HepG2 (cell line): Measurements from ENCODE around the gene RB1. TPM values are rescaled to one million over a fixed set of nuclear protein-coding genes. Genes with fewer than 3 reads are reported as not detected.

ENCODE experiments used
- ATAC-seq: fragments of 200-7000 bp; cut with Tn5 transposase; 3 replicates; pipeline ENCODE4 v1.9.1; 2020; ENCODE audit warnings: mild to moderate bottlenecking, moderate library complexity
- BruUV-seq: library from RNA; stranded (reverse); fragments of 400-500 nt; replicated peaks from 2 replicates; lab custom pipeline; 2021; lab: Mats Ljungman, UMichigan
- CTCF ChIA-PET: fragments of 300-600 bp; formaldehyde crosslinking; extraction: SDS; loops from one replicate; lab custom pipeline; 2021; ENCODE audit warnings: low total read pairs, inconsistent platforms, low intra/inter-chr PET ratio; lab: Yijun Ruan, JAX
- POLR2A ChIA-PET: fragments of 350-600 bp; sonication (Branson Sonifier 250); formaldehyde crosslinking; loops from one replicate; lab custom pipeline; 2020; ENCODE audit warnings: antibody characterized with exemption, inconsistent platforms; lab: Yijun Ruan, JAX
- DNase-seq: peaks from one replicate; pipeline ENCODE4 v3.0.0-alpha.2; 2015; ENCODE audit warnings: low spot score
- FAIRE-seq: peaks from 3 replicates; lab custom pipeline; 2011; peaks lifted over from hg19 to GRCh38; lab: Jason Lieb, UNC
- H2AFZ ChIP-seq: one replicate; pipeline ENCODE4 v1.6.1; 2011; ENCODE audit warnings: low read length, inconsistent platforms
- H3K27ac ChIP-seq: fragments of 300-600 bp; 3 replicates; pipeline ENCODE4 v1.8.0; 2011; ENCODE audit warnings: mixed run types, mild to moderate bottlenecking, mixed read lengths, low read length, inconsistent platforms; ENCODE audit not compliant: insufficient read depth; ENCODE audit errors: extremely low read length
- H3K27me3 ChIP-seq, 2 experiments: fragments of 200-600 bp in 1 of 2; 2 replicates in 1 of 2; 3 replicates in 1 of 2; pipeline versions ENCODE4 v1.6.0 to v1.8.0; 2011; ENCODE audit warnings: low read length in 2 of 2, mild to moderate bottlenecking in 2 of 2, moderate library complexity in 2 of 2, inconsistent platforms in 1 of 2; ENCODE audit not compliant: insufficient read depth in 2 of 2, control insufficient read depth in 1 of 2
- H3K36me3 ChIP-seq, 2 experiments: fragments of 200-600 bp in 1 of 2; replicated peaks in 1 of 2; 2 replicates in 1 of 2; 3 replicates in 1 of 2; pipeline versions ENCODE4 v1.5.1 to v1.8.0; 2011; ENCODE audit warnings: low read length in 2 of 2, inconsistent platforms in 1 of 2; ENCODE audit not compliant: insufficient read depth in 2 of 2, control insufficient read depth in 1 of 2
- H3K4me1 ChIP-seq: 2 replicates; pipeline ENCODE4 v1.5.1; 2012; ENCODE audit warnings: low read length, inconsistent platforms; ENCODE audit not compliant: insufficient read depth
- H3K4me2 ChIP-seq: 2 replicates; pipeline ENCODE4 v1.6.0; 2011; ENCODE audit warnings: low read depth, low read length, inconsistent platforms
- H3K4me3 ChIP-seq, 3 experiments: fragments of 200-600 bp in 1 of 3; sonication (generic), shearing (Covaris generic) in 1 of 3; replicated peaks in 1 of 3; 2 replicates each; pipeline ENCODE4 v1.5.1; 2011 to 2016; ENCODE audit warnings: low read length in 3 of 3, inconsistent platforms in 2 of 3, low read depth in 2 of 3, mild to moderate bottlenecking in 2 of 3, control low read depth in 1 of 3, mixed read lengths in 1 of 3; ENCODE audit not compliant: insufficient read depth in 1 of 3
- H3K79me2 ChIP-seq: one replicate; pipeline ENCODE4 v1.6.1; 2011; ENCODE audit warnings: low read length, inconsistent platforms; ENCODE audit not compliant: insufficient read depth
- H3K9ac ChIP-seq: 2 replicates; pipeline ENCODE4 v1.6.0; 2011; ENCODE audit warnings: mild to moderate bottlenecking, low read depth, low read length, inconsistent platforms; ENCODE audit not compliant: insufficient read depth
- H3K9me3 ChIP-seq: 2 replicates; pipeline ENCODE4 v1.5.1; 2012; ENCODE audit warnings: mild to moderate bottlenecking, low read length
- H4K20me1 ChIP-seq: 2 replicates; pipeline ENCODE4 v1.6.0; 2011; ENCODE audit warnings: inconsistent platforms, mild to moderate bottlenecking, low read length, moderate library complexity; ENCODE audit not compliant: insufficient read depth
- MAFF ChIP-seq: IDR thresholded peaks from 2 replicates; pipeline ENCODE4 v1.6.1; 2011; ENCODE audit warnings: low read depth, low read length, improper control_type of control experiment
- SALL1 ChIP-seq: sonication (generic); formaldehyde crosslinking; IDR thresholded peaks from 2 replicates; pipeline ENCODE4 v1.8.0; 2022; ENCODE audit warnings: mild to moderate bottlenecking, missing genetic modification reagents
- SP5 ChIP-seq: IDR thresholded peaks from 2 replicates; pipeline ENCODE4 v1.6.1; 2016; ENCODE audit warnings: low read depth, borderline replicate concordance
- ZBTB42 ChIP-seq: sonication (generic); formaldehyde crosslinking; IDR thresholded peaks from 2 replicates; pipeline ENCODE4 v1.5.0; 2020; ENCODE audit warnings: mild to moderate bottlenecking, missing genetic modification reagents
- ZC3H4 ChIP-seq: sonication (generic); formaldehyde crosslinking; IDR thresholded peaks from 2 replicates; pipeline ENCODE4 v1.4.0; 2020; ENCODE audit warnings: missing genetic modification reagents, borderline replicate concordance
- ZNF292 ChIP-seq: sonication (generic); formaldehyde crosslinking; IDR thresholded peaks from 2 replicates; pipeline ENCODE4 v1.8.1; 2022; ENCODE audit warnings: mild to moderate bottlenecking, low read depth, missing genetic modification reagents, borderline replicate concordance
- ZNF501 ChIP-seq: sonication (generic); formaldehyde crosslinking; IDR thresholded peaks from 2 replicates; pipeline ENCODE4 v1.5.1; 2020; ENCODE audit warnings: mild to moderate bottlenecking, moderate library complexity, missing genetic modification reagents
- ZNF766 ChIP-seq: sonication (generic); formaldehyde crosslinking; IDR thresholded peaks from 2 replicates; pipeline ENCODE4 v1.5.0; 2020; ENCODE audit warnings: missing genetic modification reagents, borderline replicate concordance
- WGBS: methylation state at CpG from one replicate; pipeline ENCODE4 v1.1.6; 2017; ENCODE audit warnings: low lambda C conversion rate; 5-methylcytosine and 5-hydroxymethylcytosine counted together
- in situ Hi-C: cut with HindIII; loops from 2 replicates; pipeline ENCODE4 v1.10.0; 2017; ENCODE audit warnings: low pct_unique_long_range_greater_than_20kb; ENCODE audit not compliant: extremely low pct_ligation_motif_present
- intact Hi-C: fragments of 100-400 bp; cut with micrococcal nuclease; formaldehyde crosslinking; loops from one replicate; pipeline ENCODE4 v1.10.0; 2022; ENCODE audit not compliant: unreplicated experiment
- polyA plus RNA-seq, 8 experiments: library from polyadenylated mRNA; depleted of rRNA in 3 of 8; stranded (reverse) in 7 of 8; unstranded in 1 of 8; fragments of >200 nt; fragmentation: Illumina TruSeq in 4 of 8; extraction: Trizol in 4 of 8; gene quantifications; 2 replicates each; pipeline versions ENCODE4 v1.2.1 to v1.2.3, GENCODE V29; 2011 to 2016; ENCODE audit warnings: low read depth in 4 of 8, missing spikeins in 1 of 8, mixed read lengths in 1 of 8; ENCODE audit not compliant: insufficient read depth in 1 of 8
- total RNA-seq, 5 experiments: library from RNA; depleted of rRNA; stranded (reverse); fragments of >200 nt; fragmentation: Illumina TruSeq; extraction: Trizol; gene quantifications; 2 replicates each; pipeline ENCODE4 v1.2.3, GENCODE V29; 2016; ENCODE audit warnings: low read depth in 1 of 5
- TF ChIP-seq, protein P1 (sequence below): sonication (generic); formaldehyde crosslinking; IDR thresholded peaks from 2 replicates; pipeline ENCODE4 v1.8.0; 2022; ENCODE audit warnings: missing genetic modification reagents, mild to moderate bottlenecking, moderate library complexity, borderline replicate concordance

Gene RB1
- total and polyA plus RNA-seq, 2 of the 13 experiments (the other 11 are each of a cell fraction or from before 2014, with no cell fraction given): 15.6 to 23.7 TPM

DNA sequence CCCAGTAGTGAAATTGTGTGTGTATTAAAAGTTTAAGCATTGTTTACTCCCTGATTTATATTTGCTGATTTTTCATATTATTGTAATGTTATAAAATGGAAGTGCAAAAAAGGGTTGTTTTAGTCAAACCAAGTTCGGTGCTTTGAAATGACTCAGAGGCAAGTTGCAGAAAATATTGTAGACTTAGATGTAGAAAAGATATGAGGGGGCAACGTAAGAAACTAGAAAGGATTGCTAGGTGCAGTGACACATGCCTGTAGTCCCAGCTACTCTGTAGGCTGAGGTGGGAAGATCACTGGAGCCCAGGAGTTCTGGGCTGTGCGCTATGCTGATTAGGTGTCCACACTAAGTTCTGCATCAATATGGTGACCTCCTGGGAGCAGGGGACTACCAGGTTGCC is 125.5 kb downstream of the RB1 start:
- DNase-seq: no peak
- ChIA-PET CTCF (no interaction called here), POLR2A (no interaction called here)
- BruUV-seq: no TSS peak
- H3K4me1 ChIP-seq: peaks cover 41% of the 10 kb centered on the region
- H3K79me2 ChIP-seq: no peaks in the 10 kb centered on the region
- no peak overlapping the region for H3K27ac ChIP-seq
- 0 out of 2 replicates have a peak, but pooled peaks have one; percentile 3 for TF ChIP-seq MAFF
- TF ChIP-seq, protein P1, sequence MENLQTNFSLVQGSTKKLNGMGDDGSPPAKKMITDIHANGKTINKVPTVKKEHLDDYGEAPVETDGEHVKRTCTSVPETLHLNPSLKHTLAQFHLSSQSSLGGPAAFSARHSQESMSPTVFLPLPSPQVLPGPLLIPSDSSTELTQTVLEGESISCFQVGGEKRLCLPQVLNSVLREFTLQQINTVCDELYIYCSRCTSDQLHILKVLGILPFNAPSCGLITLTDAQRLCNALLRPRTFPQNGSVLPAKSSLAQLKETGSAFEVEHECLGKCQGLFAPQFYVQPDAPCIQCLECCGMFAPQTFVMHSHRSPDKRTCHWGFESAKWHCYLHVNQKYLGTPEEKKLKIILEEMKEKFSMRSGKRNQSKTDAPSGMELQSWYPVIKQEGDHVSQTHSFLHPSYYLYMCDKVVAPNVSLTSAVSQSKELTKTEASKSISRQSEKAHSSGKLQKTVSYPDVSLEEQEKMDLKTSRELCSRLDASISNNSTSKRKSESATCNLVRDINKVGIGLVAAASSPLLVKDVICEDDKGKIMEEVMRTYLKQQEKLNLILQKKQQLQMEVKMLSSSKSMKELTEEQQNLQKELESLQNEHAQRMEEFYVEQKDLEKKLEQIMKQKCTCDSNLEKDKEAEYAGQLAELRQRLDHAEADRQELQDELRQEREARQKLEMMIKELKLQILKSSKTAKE (CRISPR knock-in tag): no peak
- intact Hi-C loops: no loop called here
- no peaks in the 10 kb centered on the region for H3K36me3 ChIP-seq
- no peaks in the 10 kb centered on the region for H3K27me3 ChIP-seq
- H3K4me2 ChIP-seq: no peak overlapping the region
- no peak for ATAC-seq
- in situ Hi-C loops: no loop called here
- H3K9me3 ChIP-seq: no peaks in the 10 kb centered on the region
- WGBS: 97% methylated on average over 3 of the region's 3 CpGs
- no peak overlapping the region for H2AFZ ChIP-seq
- H3K4me3 ChIP-seq: no peak overlapping the region
- H4K20me1 ChIP-seq: no peaks in the 10 kb centered on the region
- no peak for FAIRE-seq
- H3K9ac ChIP-seq: no peak overlapping the region

DNA sequence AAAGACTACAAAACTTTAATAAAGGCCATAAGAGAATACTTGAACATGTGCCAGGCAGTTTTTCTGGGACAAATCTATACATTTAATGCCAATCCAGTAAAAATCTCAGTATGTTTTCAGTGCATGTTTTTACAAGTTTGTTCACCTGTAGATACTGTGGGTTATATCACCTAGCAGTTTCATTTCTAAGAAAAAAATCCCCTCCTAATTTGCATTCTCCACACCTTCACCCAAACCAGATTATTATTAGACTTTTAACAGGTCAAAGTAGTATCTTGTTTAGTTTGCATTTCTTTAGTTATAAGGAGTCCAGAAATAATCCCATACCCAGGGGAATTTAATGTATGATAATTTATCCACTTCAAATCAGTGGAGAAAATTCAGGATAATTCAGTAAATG is 126.3 kb downstream of the RB1 start:
- ATAC-seq (no peak), FAIRE-seq (no peak), DNase-seq (no peak)
- H4K20me1 ChIP-seq: no peaks in the 10 kb centered on the region
- intact Hi-C loops: no loop called here
- no peak overlapping the region for H3K4me2 ChIP-seq
- no peaks in the 10 kb centered on the region for H3K36me3 ChIP-seq
- BruUV-seq: no TSS peak
- peaks cover 41% of the 10 kb centered on the region for H3K4me1 ChIP-seq
- ChIA-PET CTCF (no interaction called here), POLR2A (no interaction called here)
- H3K4me3 ChIP-seq: no peak overlapping the region
- TF ChIP-seq SP5 (CRISPR knock-in tag): no peak
- TF ChIP-seq ZC3H4 (CRISPR knock-in tag): no peak
- TF ChIP-seq SALL1: no peak
- no peak for TF ChIP-seq ZBTB42 (CRISPR knock-in tag)
- TF ChIP-seq ZNF292 (CRISPR knock-in tag): no peak
- TF ChIP-seq ZNF766 (CRISPR knock-in tag): no peak
- TF ChIP-seq ZNF501 (CRISPR knock-in tag): no peak
- no peaks in the 10 kb centered on the region for H3K79me2 ChIP-seq
- in situ Hi-C loops: no loop called here
- no peak overlapping the region for H2AFZ ChIP-seq
- no peak overlapping the region for H3K27ac ChIP-seq
- no peak overlapping the region for H3K9ac ChIP-seq
- H3K27me3 ChIP-seq: no peaks in the 10 kb centered on the region
- H3K9me3 ChIP-seq: no peaks in the 10 kb centered on the region
